Mesodermal cell (in vitro differentiated cells): ENCODE data around the gene BIRC3.

Experiments used
- H3K27ac ChIP-seq: 2 replicates; pipeline ENCODE4 v1.7.0; 2013; ENCODE audit warnings: mild to moderate bottlenecking, low read depth, low read length, moderate library complexity; ENCODE audit not compliant: severe bottlenecking
- H3K36me3 ChIP-seq: 2 replicates; pipeline ENCODE4 v1.7.1; 2013; ENCODE audit warnings: mild to moderate bottlenecking, low read length, moderate library complexity; ENCODE audit not compliant: control insufficient read depth, insufficient read depth
- H3K4me1 ChIP-seq: one replicate; pipeline ENCODE4 v1.7.1; 2013; ENCODE audit warnings: mild to moderate bottlenecking, low read length; ENCODE audit not compliant: insufficient read depth, control insufficient read depth, poor library complexity, severe bottlenecking
- H3K4me3 ChIP-seq: 2 replicates; pipeline ENCODE4 v1.7.0; 2013; ENCODE audit warnings: low read length, control low read depth, mild to moderate bottlenecking; ENCODE audit not compliant: insufficient read depth, poor library complexity, severe bottlenecking; ENCODE audit errors: extremely low read depth
- H3K9me3 ChIP-seq: 2 replicates; pipeline ENCODE4 v1.7.1; 2013; ENCODE audit warnings: mild to moderate bottlenecking, low read length, moderate library complexity; ENCODE audit not compliant: control insufficient read depth
- WGBS, 2 experiments: methylation state at CpG; one replicate each; pipeline ENCODE4 v1.1.5; 2013; ENCODE audit warnings: missing lambda C conversion rate in 2 of 2; ENCODE audit not compliant: insufficient coverage in 2 of 2; 5-methylcytosine and 5-hydroxymethylcytosine counted together

Gene BIRC3

GRCh38 chr11:102280245-102280833, 36.9 kb upstream of the BIRC3 start:
- no peaks in the 10 kb centered on the region for H3K9me3 ChIP-seq
- H3K36me3 ChIP-seq = no peaks in the 10 kb centered on the region
- WGBS, 2 experiments = 67 to 83% methylated on average over 2 of the region's 4 CpGs
- H3K4me1 ChIP-seq = peaks cover 4% of the 10 kb centered on the region
- no peak overlapping the region for H3K4me3 ChIP-seq
- no peak overlapping the region for H3K27ac ChIP-seq

GRCh38 chr11:102283116-102283485, 34.2 kb upstream of the BIRC3 start:
- Histone ChIP-seq H3K4me1 (peaks cover 4% of the 10 kb centered on the region), H3K36me3 (no peaks in the 10 kb centered on the region), H3K27ac (no peak overlapping the region), H3K9me3 (no peaks in the 10 kb centered on the region), H3K4me3 (no peak overlapping the region)
- WGBS, 2 experiments = no CpG with 5 or more reads among the region's 1 CpG

GRCh38 chr11:102284008-102284407, 33.3 kb upstream of the BIRC3 start:
- no peaks in the 10 kb centered on the region for H3K9me3 ChIP-seq
- 90 to 100% methylated on average over 2 of the region's 3 CpGs for WGBS, 2 experiments
- H3K4me1 ChIP-seq = peaks cover 4% of the 10 kb centered on the region
- no peaks in the 10 kb centered on the region for H3K36me3 ChIP-seq
- H3K4me3 ChIP-seq = no peak overlapping the region
- no peak overlapping the region for H3K27ac ChIP-seq

- H3K4me3 ChIP-seq = no peak overlapping the region
- no peaks in the 10 kb centered on the region for H3K36me3 ChIP-seq
- H3K4me1 ChIP-seq = peaks cover 5% of the 10 kb centered on the region
- H3K27ac ChIP-seq = no peak overlapping the region
- WGBS, 2 experiments = no CpG with 5 or more reads among the region's 3 CpGs
- H3K9me3 ChIP-seq = no peaks in the 10 kb centered on the region
Measured at GRCh38 chr11:102286292-102286691, 31.0 kb upstream of the BIRC3 start.

DNA sequence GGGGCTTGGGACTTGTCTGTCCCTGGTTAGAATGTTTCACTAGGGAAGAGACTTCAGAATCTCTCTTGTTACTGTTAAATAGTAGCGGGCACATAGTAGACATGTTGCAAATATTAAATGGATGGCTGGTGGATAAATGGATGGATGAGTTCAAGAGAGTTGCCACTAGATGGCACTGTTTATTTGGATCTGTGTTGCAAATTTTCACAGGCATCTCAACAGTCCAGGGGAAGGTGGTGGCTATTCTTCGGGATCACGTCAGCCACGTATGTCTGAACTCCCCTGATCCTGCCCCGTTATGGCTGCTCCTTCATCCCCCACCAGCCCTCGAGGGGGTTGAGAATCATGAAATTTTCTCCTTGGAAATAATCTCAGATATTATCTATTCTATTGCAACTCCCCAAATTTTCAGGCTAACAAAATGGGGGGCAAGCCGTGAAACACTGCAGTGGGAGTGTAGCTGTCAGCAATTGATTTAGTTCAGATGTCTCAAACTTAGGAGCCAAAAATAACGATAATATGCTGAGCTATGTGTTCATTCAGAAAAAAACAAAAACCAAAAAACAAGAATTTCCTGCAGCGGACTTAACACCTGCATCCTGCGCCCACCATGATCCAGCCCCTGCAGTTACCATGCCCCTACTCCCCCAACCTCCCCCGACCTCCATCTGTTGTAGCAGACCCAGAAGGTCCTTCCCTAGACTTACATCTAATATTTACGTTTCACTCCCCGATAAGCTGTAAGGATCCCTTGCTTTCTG, 29.1 kb upstream of the BIRC3 start:
- no peak overlapping the region for H3K27ac ChIP-seq
- no peaks in the 10 kb centered on the region for H3K36me3 ChIP-seq
- H3K4me1 ChIP-seq = peaks cover 5% of the 10 kb centered on the region
- 64 to 86% methylated on average over 8 to 12 of the region's 13 CpGs for WGBS, 2 experiments
- no peak overlapping the region for H3K4me3 ChIP-seq
- H3K9me3 ChIP-seq = no peaks in the 10 kb centered on the region

GRCh38 chr11:102288725-102289083, 28.6 kb upstream of the BIRC3 start:
- Histone ChIP-seq H3K36me3 (no peaks in the 10 kb centered on the region), H3K9me3 (no peaks in the 10 kb centered on the region), H3K4me1 (peaks cover 5% of the 10 kb centered on the region), H3K27ac (no peak overlapping the region), H3K4me3 (no peak overlapping the region)
- 80 to 89% methylated on average over 3 of the region's 3 CpGs for whole genome bisulfite sequencing, 2 experiments

- Histone ChIP-seq H3K4me3 (no peak overlapping the region), H3K9me3 (no peaks in the 10 kb centered on the region), H3K27ac (no peak overlapping the region), H3K36me3 (no peaks in the 10 kb centered on the region), H3K4me1 (peaks cover 5% of the 10 kb centered on the region)
- 48% methylated on average over 2 of the region's 3 CpGs; no CpG with 5 or more reads in 1 of the 2 experiments for WGBS, 2 experiments
Measured at GRCh38 chr11:102289592-102289991, 27.7 kb upstream of the BIRC3 start.

GRCh38 chr11:102291831-102292230, 25.5 kb upstream of the BIRC3 start:
- Histone ChIP-seq H3K9me3 (no peaks in the 10 kb centered on the region), H3K27ac (no peak overlapping the region), H3K36me3 (no peaks in the 10 kb centered on the region), H3K4me1 (peaks cover 5% of the 10 kb centered on the region), H3K4me3 (no peak overlapping the region)
- WGBS, 2 experiments = 100% methylated on average over 1 of the region's 1 CpG; no CpG with 5 or more reads in 1 of the 2 experiments

GRCh38 chr11:102292933-102293332, 24.4 kb upstream of the BIRC3 start:
- H3K4me3 ChIP-seq = no peak overlapping the region
- no peaks in the 10 kb centered on the region for H3K9me3 ChIP-seq
- H3K4me1 ChIP-seq = peaks cover 5% of the 10 kb centered on the region
- no peak overlapping the region for H3K27ac ChIP-seq
- H3K36me3 ChIP-seq = no peaks in the 10 kb centered on the region
- WGBS, 2 experiments = 89 to 100% methylated on average over 3 of the region's 6 CpGs

GRCh38 chr11:102293873-102294601, 23.2 kb upstream of the BIRC3 start:
- 86 to 100% methylated on average over 2 of the region's 6 CpGs for WGBS, 2 experiments
- no peak overlapping the region for H3K27ac ChIP-seq
- H3K9me3 ChIP-seq = no peaks in the 10 kb centered on the region
- H3K4me3 ChIP-seq = no peak overlapping the region
- H3K4me1 ChIP-seq = peaks cover 5% of the 10 kb centered on the region
- no peaks in the 10 kb centered on the region for H3K36me3 ChIP-seq

DNA sequence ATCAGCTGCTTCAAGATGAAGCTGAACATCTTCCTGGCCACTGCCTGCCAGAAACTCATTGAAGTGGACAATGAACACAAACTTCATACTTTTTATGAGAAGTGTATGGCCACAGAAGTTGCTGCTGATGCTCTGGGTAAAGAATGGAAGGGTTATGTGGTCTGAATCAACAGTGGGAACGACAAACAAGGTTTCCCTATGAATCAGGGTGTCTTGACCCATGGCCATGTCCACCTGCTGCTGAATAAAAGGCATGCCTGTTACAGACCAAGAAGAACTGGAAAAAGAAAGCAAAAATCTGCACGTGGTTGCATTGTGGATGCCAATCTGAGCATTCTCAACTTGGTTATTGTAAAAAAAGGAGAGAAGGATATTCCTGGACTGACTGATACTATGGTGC, 22.2 kb upstream of the BIRC3 start:
- H3K27ac ChIP-seq = no peak overlapping the region
- H3K4me3 ChIP-seq = no peak overlapping the region
- no peaks in the 10 kb centered on the region for H3K9me3 ChIP-seq
- 78 to 89% methylated on average over 2 of the region's 2 CpGs for WGBS, 2 experiments
- H3K36me3 ChIP-seq = no peaks in the 10 kb centered on the region
- no peaks in the 10 kb centered on the region for H3K4me1 ChIP-seq
